A549 (cell line): ENCODE results near the gene RNF130.

ENCODE experiments used
- EP300 ChIP-seq, 2 experiments: fragments of >200 bp; sonication (Bioruptor Twin); formaldehyde crosslinking; IDR thresholded peaks; 2 replicates in 1 of 2; 3 replicates in 1 of 2; pipeline ENCODE4 v1.6.1; 2016 to 2017
- KDM1A ChIP-seq: fragments of 200-600 bp; sonication (generic); IDR thresholded peaks from 2 replicates; pipeline ENCODE4 v1.6.1; 2016; ENCODE audit warnings: low read depth, mild to moderate bottlenecking
- KDM5A ChIP-seq: fragments of 200-600 bp; sonication (generic); IDR thresholded peaks from 2 replicates; pipeline ENCODE4 v1.6.1; 2016; ENCODE audit warnings: antibody characterized with exemption, mild to moderate bottlenecking
- MAZ ChIP-seq: fragments of 150-350 bp; IDR thresholded peaks from 2 replicates; pipeline ENCODE4 v1.6.1; 2014; ENCODE audit warnings: antibody characterized with exemption, low read depth, low read length, borderline replicate concordance
- NFE2L2 ChIP-seq: fragments of 150-350 bp; conservative IDR thresholded peaks from 2 replicates; pipeline ENCODE4 v1.6.1; 2014; ENCODE audit warnings: low read length
- POLR2A ChIP-seq: IDR thresholded peaks from 2 replicates; pipeline ENCODE4 v1.6.1; 2012; ENCODE audit warnings: mild to moderate bottlenecking, low read length
- RAD21 ChIP-seq, 2 experiments: fragments of >200 bp in 1 of 2; sonication (Bioruptor Twin) in 1 of 2; formaldehyde crosslinking in 1 of 2; IDR thresholded peaks in 1 of 2; conservative IDR thresholded peaks in 1 of 2; 2 replicates in 1 of 2; 3 replicates in 1 of 2; pipeline ENCODE4 v1.6.1; 2012 to 2018; ENCODE audit warnings: inconsistent platforms in 1 of 2
- SMC3 ChIP-seq: fragments of >200 bp; sonication (Bioruptor Twin); formaldehyde crosslinking; IDR thresholded peaks from 3 replicates; pipeline ENCODE4 v1.6.1; 2018; ENCODE audit warnings: inconsistent platforms
- TF ChIP-seq, protein P1 (sequence below): fragments of >200 bp; sonication (Bioruptor Twin); formaldehyde crosslinking; IDR thresholded peaks from 3 replicates; pipeline ENCODE4 v1.5.1; 2016
- TF ChIP-seq, protein P2 (sequence below): fragments of 200-600 bp; sonication (generic); IDR thresholded peaks from 2 replicates; pipeline ENCODE4 v1.6.1; 2016; ENCODE audit warnings: antibody characterized with exemption, mild to moderate bottlenecking, moderate library complexity

DNA sequence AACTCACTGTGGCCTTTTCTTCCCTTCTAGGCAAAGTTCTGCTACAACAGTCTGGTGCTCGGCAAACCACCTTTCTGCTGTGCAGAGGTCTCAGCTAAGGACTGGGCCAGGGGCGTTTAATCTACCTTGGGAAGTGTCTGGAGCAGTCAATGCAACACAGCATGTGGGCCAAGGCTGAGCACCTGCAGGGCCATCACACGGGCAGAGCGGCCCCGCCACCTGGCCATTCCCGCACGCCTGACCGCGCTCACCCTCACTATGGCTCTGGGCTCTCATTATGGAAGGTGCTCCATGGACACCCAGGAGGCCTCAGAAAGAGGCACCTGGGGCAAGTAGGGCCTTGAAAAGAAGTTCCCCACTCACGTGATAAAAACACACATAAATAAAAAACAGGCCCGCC, 98.2 kb downstream of the RNF130 start:
- no peak for TF ChIP-seq POLR2A
- TF ChIP-seq, protein P1, sequence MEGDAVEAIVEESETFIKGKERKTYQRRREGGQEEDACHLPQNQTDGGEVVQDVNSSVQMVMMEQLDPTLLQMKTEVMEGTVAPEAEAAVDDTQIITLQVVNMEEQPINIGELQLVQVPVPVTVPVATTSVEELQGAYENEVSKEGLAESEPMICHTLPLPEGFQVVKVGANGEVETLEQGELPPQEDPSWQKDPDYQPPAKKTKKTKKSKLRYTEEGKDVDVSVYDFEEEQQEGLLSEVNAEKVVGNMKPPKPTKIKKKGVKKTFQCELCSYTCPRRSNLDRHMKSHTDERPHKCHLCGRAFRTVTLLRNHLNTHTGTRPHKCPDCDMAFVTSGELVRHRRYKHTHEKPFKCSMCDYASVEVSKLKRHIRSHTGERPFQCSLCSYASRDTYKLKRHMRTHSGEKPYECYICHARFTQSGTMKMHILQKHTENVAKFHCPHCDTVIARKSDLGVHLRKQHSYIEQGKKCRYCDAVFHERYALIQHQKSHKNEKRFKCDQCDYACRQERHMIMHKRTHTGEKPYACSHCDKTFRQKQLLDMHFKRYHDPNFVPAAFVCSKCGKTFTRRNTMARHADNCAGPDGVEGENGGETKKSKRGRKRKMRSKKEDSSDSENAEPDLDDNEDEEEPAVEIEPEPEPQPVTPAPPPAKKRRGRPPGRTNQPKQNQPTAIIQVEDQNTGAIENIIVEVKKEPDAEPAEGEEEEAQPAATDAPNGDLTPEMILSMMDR: no peak
- TF ChIP-seq RAD21 (conservative IDR thresholded peaks at IDR 0.05 in 1 of 2, IDR thresholded peaks at IDR 0.05 in 1 of 2): no peak
- no peak for TF ChIP-seq MAZ
- TF ChIP-seq, protein P2, sequence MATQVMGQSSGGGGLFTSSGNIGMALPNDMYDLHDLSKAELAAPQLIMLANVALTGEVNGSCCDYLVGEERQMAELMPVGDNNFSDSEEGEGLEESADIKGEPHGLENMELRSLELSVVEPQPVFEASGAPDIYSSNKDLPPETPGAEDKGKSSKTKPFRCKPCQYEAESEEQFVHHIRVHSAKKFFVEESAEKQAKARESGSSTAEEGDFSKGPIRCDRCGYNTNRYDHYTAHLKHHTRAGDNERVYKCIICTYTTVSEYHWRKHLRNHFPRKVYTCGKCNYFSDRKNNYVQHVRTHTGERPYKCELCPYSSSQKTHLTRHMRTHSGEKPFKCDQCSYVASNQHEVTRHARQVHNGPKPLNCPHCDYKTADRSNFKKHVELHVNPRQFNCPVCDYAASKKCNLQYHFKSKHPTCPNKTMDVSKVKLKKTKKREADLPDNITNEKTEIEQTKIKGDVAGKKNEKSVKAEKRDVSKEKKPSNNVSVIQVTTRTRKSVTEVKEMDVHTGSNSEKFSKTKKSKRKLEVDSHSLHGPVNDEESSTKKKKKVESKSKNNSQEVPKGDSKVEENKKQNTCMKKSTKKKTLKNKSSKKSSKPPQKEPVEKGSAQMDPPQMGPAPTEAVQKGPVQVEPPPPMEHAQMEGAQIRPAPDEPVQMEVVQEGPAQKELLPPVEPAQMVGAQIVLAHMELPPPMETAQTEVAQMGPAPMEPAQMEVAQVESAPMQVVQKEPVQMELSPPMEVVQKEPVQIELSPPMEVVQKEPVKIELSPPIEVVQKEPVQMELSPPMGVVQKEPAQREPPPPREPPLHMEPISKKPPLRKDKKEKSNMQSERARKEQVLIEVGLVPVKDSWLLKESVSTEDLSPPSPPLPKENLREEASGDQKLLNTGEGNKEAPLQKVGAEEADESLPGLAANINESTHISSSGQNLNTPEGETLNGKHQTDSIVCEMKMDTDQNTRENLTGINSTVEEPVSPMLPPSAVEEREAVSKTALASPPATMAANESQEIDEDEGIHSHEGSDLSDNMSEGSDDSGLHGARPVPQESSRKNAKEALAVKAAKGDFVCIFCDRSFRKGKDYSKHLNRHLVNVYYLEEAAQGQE: no peak
- TF ChIP-seq KDM1A: no peak
- no peak for TF ChIP-seq KDM5A
- TF ChIP-seq EP300 (IDR thresholded peaks at IDR 0.05): no peak
- TF ChIP-seq SMC3: no peak
- TF ChIP-seq NFE2L2: no peak
